H1 (cell line): Measurements from ENCODE around the gene ECI1. TPM values are rescaled to one million over a fixed set of nuclear protein-coding genes. Genes with fewer than 3 reads are reported as not detected.

ENCODE experiments used
- CTCF ChIA-PET: fragments of 300-600 bp; sonication (Branson Sonifier 250); formaldehyde crosslinking; loops from one replicate; lab custom pipeline; 2021; ENCODE audit not compliant: partially characterized antibody; lab: Charles Lee
- POLR2A ChIA-PET: fragments of 300-600 bp; sonication (Branson Sonifier 250); formaldehyde crosslinking; loops from one replicate; lab custom pipeline; 2021; ENCODE audit warnings: inconsistent platforms; ENCODE audit not compliant: partially characterized antibody; lab: Charles Lee
- DNase-seq, 2 experiments: peaks; one replicate each; pipeline versions ENCODE4 v3.0.0 to v3.0.0-alpha.2; 2010 to 2022; ENCODE audit warnings: low spot score in 2 of 2, low read depth in 1 of 2, mixed read lengths in 1 of 2
- FAIRE-seq: peaks from 2 replicates; lab custom pipeline; 2011; peaks lifted over from hg19 to GRCh38; lab: Jason Lieb, UNC
- H2AFZ ChIP-seq: 2 replicates; pipeline ENCODE4 v1.8.1; 2012; ENCODE audit warnings: low read length, inconsistent platforms
- H2AK5ac ChIP-seq: 2 replicates; pipeline ENCODE4 v1.6.1; 2013; ENCODE audit warnings: low read depth, low read length
- H2BK120ac ChIP-seq: replicated peaks from 2 replicates; pipeline ENCODE3; 2013; ENCODE audit warnings: low read depth, low read length, inconsistent platforms
- H2BK12ac ChIP-seq: 2 replicates; pipeline ENCODE4 v1.6.1; 2013; ENCODE audit warnings: low read depth, low read length
- H2BK15ac ChIP-seq: 2 replicates; pipeline ENCODE4 v1.6.1; 2013; ENCODE audit warnings: low read length
- H2BK20ac ChIP-seq: 2 replicates; pipeline ENCODE4 v1.6.1; 2013; ENCODE audit warnings: low read length
- H2BK5ac ChIP-seq: 2 replicates; pipeline ENCODE4 v1.6.1; 2013; ENCODE audit warnings: low read depth, low read length
- H3K14ac ChIP-seq: 2 replicates; pipeline ENCODE4 v1.6.1; 2013; ENCODE audit warnings: inconsistent platforms; ENCODE audit not compliant: insufficient read length
- H3K18ac ChIP-seq: 2 replicates; pipeline ENCODE4 v1.6.1; 2013; ENCODE audit warnings: low read length; ENCODE audit errors: extremely low read depth
- H3K23ac ChIP-seq: 2 replicates; pipeline ENCODE4 v1.6.1; 2013; ENCODE audit warnings: inconsistent platforms; ENCODE audit not compliant: insufficient read length
- H3K23me2 ChIP-seq: 2 replicates; pipeline ENCODE4 v1.6.1; 2013; ENCODE audit warnings: low read depth, low read length
- H3K27ac ChIP-seq: 2 replicates; pipeline ENCODE4 v1.6.1; 2011; ENCODE audit warnings: low read depth, low read length, inconsistent platforms
- H3K27me3 ChIP-seq, 4 experiments: replicated peaks in 1 of 4; 1 replicate in 1 of 4; 2 replicates in 3 of 4; pipeline versions ENCODE4 v1.6.1 to v1.8.1; 2011 to 2013; ENCODE audit warnings: low read length in 3 of 4, mild to moderate bottlenecking in 3 of 4, inconsistent platforms in 2 of 4, mixed read lengths in 2 of 4, moderate library complexity in 1 of 4; ENCODE audit not compliant: control insufficient read depth in 3 of 4, insufficient read depth in 3 of 4; ENCODE audit errors: extremely low read depth in 1 of 4
- H3K36me3 ChIP-seq, 4 experiments: 2 replicates each; pipeline versions ENCODE4 v1.6.1 to v1.8.1; 2011 to 2013; ENCODE audit warnings: mild to moderate bottlenecking in 4 of 4, low read length in 3 of 4, moderate library complexity in 2 of 4, control low read depth in 1 of 4, inconsistent platforms in 1 of 4; ENCODE audit not compliant: insufficient read depth in 4 of 4, control insufficient read depth in 2 of 4
- H3K4ac ChIP-seq: replicated peaks from 2 replicates; pipeline ENCODE3; 2013; ENCODE audit warnings: low read length, low read depth, mixed read lengths, inconsistent platforms; ENCODE audit not compliant: insufficient read length
- H3K4me1 ChIP-seq, 4 experiments: replicated peaks in 1 of 4; 1 replicate in 1 of 4; 2 replicates in 3 of 4; pipeline versions ENCODE4 v1.6.1 to v1.8.1; 2011 to 2013; ENCODE audit warnings: low read length in 3 of 4, inconsistent platforms in 2 of 4, mixed read lengths in 1 of 4; ENCODE audit not compliant: insufficient read depth in 4 of 4, control insufficient read depth in 3 of 4
- H3K4me2 ChIP-seq, 2 experiments: 2 replicates each; pipeline versions ENCODE4 v1.6.1 to v1.8.1; 2011 to 2013; ENCODE audit warnings: low read depth in 2 of 2, low read length in 2 of 2, control low read depth in 1 of 2, inconsistent platforms in 1 of 2, mild to moderate bottlenecking in 1 of 2; ENCODE audit not compliant: insufficient read depth in 1 of 2
- H3K4me3 ChIP-seq, 4 experiments: fragments of 200-600, 300-600 bp in 1 of 4; sonication (generic), shearing (Covaris generic), sonication (Bioruptor Twin) in 1 of 4; 2 replicates each; pipeline versions ENCODE4 v1.5.1 to v1.8.1; 2011 to 2016; ENCODE audit warnings: low read length in 4 of 4, low read depth in 3 of 4, control low read depth in 2 of 4, inconsistent platforms in 2 of 4, mild to moderate bottlenecking in 2 of 4, mixed read lengths in 1 of 4, moderate library complexity in 1 of 4; ENCODE audit not compliant: insufficient read depth in 2 of 4; ENCODE audit errors: extremely low read depth in 1 of 4
- H3K56ac ChIP-seq: replicated peaks from 2 replicates; pipeline ENCODE3; 2013; ENCODE audit warnings: low read depth, mild to moderate bottlenecking, mixed read lengths, low read length, inconsistent platforms; ENCODE audit not compliant: insufficient read length
- H3K79me1 ChIP-seq: 2 replicates; pipeline ENCODE4 v1.6.1; 2013; ENCODE audit warnings: low read depth, low read length, control low read depth
- H3K79me2 ChIP-seq, 2 experiments: 2 replicates each; pipeline versions ENCODE4 v1.6.1 to v1.8.1; 2012 to 2013; ENCODE audit warnings: low read length in 2 of 2, mild to moderate bottlenecking in 2 of 2, inconsistent platforms in 1 of 2; ENCODE audit not compliant: insufficient read depth in 2 of 2, control insufficient read depth in 1 of 2
- H3K9ac ChIP-seq, 4 experiments: replicated peaks in 1 of 4; 1 replicate in 1 of 4; 2 replicates in 3 of 4; pipeline versions ENCODE4 v1.6.1 to v1.8.1; 2011 to 2013; ENCODE audit warnings: low read depth in 3 of 4, low read length in 3 of 4, control low read depth in 2 of 4, mild to moderate bottlenecking in 2 of 4, moderate library complexity in 2 of 4, inconsistent platforms in 1 of 4; ENCODE audit errors: extremely low read depth in 1 of 4
- H3K9me3 ChIP-seq, 2 experiments: 2 replicates each; pipeline versions ENCODE4 v1.6.1 to v1.8.1; 2012 to 2013; ENCODE audit warnings: mild to moderate bottlenecking in 2 of 2, moderate library complexity in 2 of 2, control low read depth in 1 of 2, inconsistent platforms in 1 of 2, low read depth in 1 of 2, low read length in 1 of 2, mixed read lengths in 1 of 2; ENCODE audit not compliant: insufficient read depth in 2 of 2
- H4K20me1 ChIP-seq, 2 experiments: replicated peaks in 1 of 2; 2 replicates each; pipeline versions ENCODE3 to v1.8.1; 2011 to 2013; ENCODE audit warnings: inconsistent platforms in 2 of 2, low read length in 2 of 2, mild to moderate bottlenecking in 1 of 2; ENCODE audit not compliant: insufficient read depth in 2 of 2, control insufficient read depth in 1 of 2
- H4K5ac ChIP-seq: 2 replicates; pipeline ENCODE4 v1.6.1; 2013; ENCODE audit warnings: low read length, low read depth, mixed read lengths, inconsistent platforms; ENCODE audit not compliant: insufficient read length
- H4K8ac ChIP-seq: 2 replicates; pipeline ENCODE4 v1.8.0; 2013; ENCODE audit warnings: mild to moderate bottlenecking, moderate library complexity, low read length, inconsistent platforms; ENCODE audit not compliant: insufficient read depth; ENCODE audit errors: extremely low read depth
- H4K91ac ChIP-seq: replicated peaks from 2 replicates; pipeline ENCODE3; 2013; ENCODE audit warnings: low read length, mixed read lengths, inconsistent platforms; ENCODE audit not compliant: insufficient read length
- CEBPB ChIP-seq: IDR thresholded peaks from 2 replicates; pipeline ENCODE4 v1.6.1; 2012; ENCODE audit warnings: low read depth, low read length
- JUN ChIP-seq: IDR thresholded peaks from 2 replicates; pipeline ENCODE4 v1.6.1; 2011; ENCODE audit warnings: low read depth, mild to moderate bottlenecking, improper control_type of control experiment, low read length
- POLR2A ChIP-seq, 2 experiments: IDR thresholded peaks; 1 replicate in 1 of 2; 2 replicates in 1 of 2; pipeline ENCODE4 v1.6.1; 2011; ENCODE audit warnings: low read depth in 2 of 2, low read length in 2 of 2, mild to moderate bottlenecking in 2 of 2; ENCODE audit errors: control extremely low read depth in 1 of 2
- TCF12 ChIP-seq: IDR thresholded peaks from 2 replicates; pipeline ENCODE4 v1.6.1; 2011; ENCODE audit warnings: low read depth, mild to moderate bottlenecking, low read length
- WGBS, 2 experiments: shearing (Covaris generic) in 1 of 2; methylation state at CpG; one replicate each; pipeline versions ENCODE4 v1.1.6 to v1.1.7; 2013 to 2015; ENCODE audit warnings: low lambda C conversion rate in 2 of 2, mixed read lengths in 2 of 2, inconsistent platforms in 1 of 2, low coverage in 1 of 2, missing lambda C conversion rate in 1 of 2; ENCODE audit not compliant: insufficient replicate concordance in 2 of 2, insufficient coverage in 1 of 2, insufficient read length in 1 of 2; ENCODE audit errors: extremely low coverage in 1 of 2, missing lambda C conversion rate in 1 of 2; 5-methylcytosine and 5-hydroxymethylcytosine counted together
- polyA plus RNA-seq, 7 experiments: library from polyadenylated mRNA; depleted of rRNA in 3 of 7; stranded (reverse) in 5 of 7; unstranded in 2 of 7; fragments of >200 nt in 5 of 7; fragments of 200-250 nt in 2 of 7; gene quantifications; 1 replicate in 5 of 7; 2 replicates in 1 of 7; 4 replicates in 1 of 7; pipeline versions ENCODE4 v1.2.1 to v1.2.3, GENCODE V29; 2011 to 2013; ENCODE audit warnings: missing spikeins in 2 of 7, mixed read lengths in 2 of 7
- total RNA-seq: library from RNA; stranded (reverse); fragmentation: NEBNext Ultra II Directional; extraction: Animal tissue kit (Norgen Biotek cat#: 25700); gene quantifications from 2 replicates; pipeline ENCODE4 v1.2.1, GENCODE V29; 2021

The ECI1 gene
- total and polyA plus RNA-seq, 2 of the 8 experiments (the other 6 are each of a cell fraction or from before 2014, with no cell fraction given) = 79.5 to 151 TPM

DNA sequence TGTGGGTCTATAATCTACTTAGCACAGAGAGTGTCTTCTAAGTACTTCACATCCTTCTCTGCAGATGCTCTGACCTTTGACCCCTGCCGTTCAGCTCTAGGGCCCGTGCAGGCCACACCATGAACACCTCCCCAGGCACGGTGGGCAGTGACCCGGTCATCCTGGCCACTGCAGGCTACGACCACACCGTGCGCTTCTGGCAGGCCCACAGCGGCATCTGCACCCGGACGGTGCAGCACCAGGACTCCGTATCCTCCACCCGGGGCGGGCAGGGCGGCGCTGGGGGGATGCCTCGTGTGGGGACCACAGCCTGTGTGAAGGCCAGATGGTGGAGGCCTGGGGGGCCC lies 45.4 kb downstream of the ECI1 start:
- Histone ChIP-seq H2BK5ac (peak overlapping the region; percentile 97), H4K8ac (peak overlapping the region; percentile 9; the same call in 1 of the 2 replicates), H3K23ac (no peak overlapping the region), H2BK15ac (peak overlapping the region; percentile 65), H3K27ac (no peak overlapping the region), H3K18ac (peak overlapping the region; percentile 71), H3K4me1 (peaks cover 0 to 14% (median 8%) of the 10 kb centered on the region in 4 experiments; a peak in 6 of 7 replicates), H4K91ac (peak overlapping the region; percentile 75), H3K27me3 (no peaks in the 10 kb centered on the region; a peak in 2 of 7 replicates), H2AFZ (no peak overlapping the region), H3K4me2 (peak overlapping the region; percentile 87 to 91), H3K79me2 (peaks cover 0 to 7% of the 10 kb centered on the region in 2 experiments; a peak in 1 of 4 replicates), H3K56ac (peak overlapping the region; percentile 95), H4K20me1 (peaks cover 0 to 14% of the 10 kb centered on the region in 2 experiments), H3K9ac (peak overlapping the region; percentile 55 to 94 (median 85)), H3K36me3 (peaks cover 4 to 34% (median 12%) of the 10 kb centered on the region in 4 experiments; a peak in 6 of 8 replicates), H3K4ac (peak overlapping the region; percentile 98), H2BK120ac (peak overlapping the region; percentile 57), H2BK12ac (0 out of 2 replicates have a peak overlapping the region, but pooled peaks have one; percentile 39), H3K23me2 (peaks cover 11% of the 10 kb centered on the region; the same call in 1 of the 2 replicates), H2AK5ac (peak overlapping the region; percentile 77; the same call in 1 of the 2 replicates), H3K4me3 (peak overlapping the region; percentile 78 to 97 (median 92)), H3K14ac (no peak overlapping the region), H4K5ac (peak overlapping the region; percentile 89), H2BK20ac (no peak overlapping the region), H3K9me3 (no peaks in the 10 kb centered on the region), H3K79me1 (peaks cover 6% of the 10 kb centered on the region)
- WGBS, 2 experiments = 46% methylated on average over 16 of the region's 16 CpGs; no CpG with 5 or more reads in 1 of the 2 experiments
- CTCF ChIA-PET = interaction anchor here (1.0 to 1.4 kb wide), 2 partner anchors 11 to 13 kb away, joined by 3 read pairs; no protein-coding TSS in a partner anchor
- no peak for FAIRE-seq
- POLR2A ChIA-PET = interaction anchor here (0.6 to 15.1 kb wide), 16 partner anchors 9 to 58 kb away, joined by 3 to 156 read pairs (median 4); partner anchors contain the start of genes CASKIN1, DNASE1L2, ECI1 and PGP
- DNase-seq = no peak
- TF ChIP-seq JUN = no peak
- peak in 1 of 2 experiments; percentile 21; a peak in 1 of 3 replicates for TF ChIP-seq POLR2A (IDR thresholded peaks at IDR 0.05; ENCODE audit: control extremely low read depth in 1 of 2, low read depth in 2 of 2, low read length in 2 of 2)
- TF ChIP-seq TCF12 = no peak
- TF ChIP-seq CEBPB = no peak
